ENCODE results near the gene TGM4. TPM values are rescaled to one million over a fixed set of nuclear protein-coding genes. Genes with fewer than 3 reads are reported as not detected.
"Not testable (repeated sequence)": the region's sequence is repeated elsewhere in the genome, so short reads cannot be mapped to it uniquely, and the experiment has no call there.

Gene TGM4
- total RNA-seq, 1 donor from 2014 or later: not detected

DNA sequence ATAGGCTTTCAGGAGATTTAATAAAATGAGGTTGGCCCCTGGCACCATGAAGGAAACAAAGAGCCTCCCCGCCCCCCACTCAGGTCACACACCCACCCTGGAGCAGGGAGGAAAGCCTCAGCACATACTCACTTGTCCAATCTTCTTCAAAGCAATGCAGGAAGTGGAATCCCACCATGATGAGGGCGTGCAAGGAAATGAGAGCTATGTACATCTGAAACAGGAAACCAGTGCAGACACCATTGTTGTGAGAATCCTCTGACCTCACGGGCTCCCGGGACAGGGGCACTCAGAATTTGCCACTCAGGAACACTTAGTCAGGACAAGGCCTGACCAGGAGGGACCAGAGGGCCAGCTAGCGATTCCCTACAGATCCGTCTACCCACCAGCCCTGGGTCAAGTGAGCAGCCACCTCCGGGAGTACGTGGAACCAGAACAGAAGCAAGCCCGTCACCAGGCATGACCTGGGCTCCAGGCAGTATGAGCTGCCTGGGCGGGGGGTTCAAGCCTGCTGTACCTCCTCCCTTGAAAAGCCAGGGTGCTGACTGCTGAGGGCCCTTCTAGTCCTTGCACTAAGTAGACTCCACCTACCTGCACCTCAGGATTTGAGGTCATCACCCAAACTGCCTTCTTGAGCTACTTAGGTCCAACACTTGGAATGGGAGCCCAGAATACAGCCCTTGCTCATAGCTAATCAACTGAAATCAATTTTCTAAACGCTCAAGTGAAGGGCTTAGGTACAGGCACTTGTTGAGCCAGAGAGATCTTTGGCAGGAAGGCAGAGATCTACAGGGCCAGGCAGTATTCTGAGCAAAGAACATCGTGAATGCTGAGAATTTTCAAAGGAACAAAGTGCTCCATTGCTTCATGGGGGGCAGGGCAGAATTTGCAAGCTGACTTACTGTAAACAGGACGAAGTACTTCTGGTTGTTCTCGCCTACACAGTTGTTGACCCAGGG, 58.9 kb downstream of the TGM4 start:
- ATAC-seq (no peak), DNase-seq (ENCODE audit: low spot score) (no peak)
- intact Hi-C loops (cut with DNase I): no loop called here

DNA sequence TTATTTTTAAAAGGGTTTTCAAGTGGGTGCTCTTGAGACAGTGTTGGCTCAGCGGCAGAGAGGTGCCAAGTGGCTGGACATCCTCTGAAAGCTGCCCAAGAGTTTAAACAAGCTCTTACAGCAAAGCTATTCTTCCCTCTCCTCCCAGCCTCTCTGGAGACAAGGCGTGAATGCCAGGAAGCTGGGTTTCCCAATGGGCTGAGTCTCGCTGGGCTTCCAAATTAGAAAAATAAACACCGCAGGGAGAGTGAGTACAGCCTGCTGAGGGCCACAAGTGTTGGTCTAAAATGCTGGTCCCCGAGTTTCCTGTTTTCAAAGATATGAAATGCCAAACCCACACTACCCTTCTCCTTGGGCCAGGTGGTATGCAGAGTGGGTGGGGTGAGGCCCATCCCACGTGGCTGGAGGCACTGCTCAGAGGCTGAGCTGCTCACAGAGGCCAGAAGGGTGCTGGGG, 65.2 kb downstream of the TGM4 start:
- DNase-seq (ENCODE audit: low spot score) (no peak), ATAC-seq (no peak)
- intact Hi-C loops (cut with DNase I): no loop called here

DNA sequence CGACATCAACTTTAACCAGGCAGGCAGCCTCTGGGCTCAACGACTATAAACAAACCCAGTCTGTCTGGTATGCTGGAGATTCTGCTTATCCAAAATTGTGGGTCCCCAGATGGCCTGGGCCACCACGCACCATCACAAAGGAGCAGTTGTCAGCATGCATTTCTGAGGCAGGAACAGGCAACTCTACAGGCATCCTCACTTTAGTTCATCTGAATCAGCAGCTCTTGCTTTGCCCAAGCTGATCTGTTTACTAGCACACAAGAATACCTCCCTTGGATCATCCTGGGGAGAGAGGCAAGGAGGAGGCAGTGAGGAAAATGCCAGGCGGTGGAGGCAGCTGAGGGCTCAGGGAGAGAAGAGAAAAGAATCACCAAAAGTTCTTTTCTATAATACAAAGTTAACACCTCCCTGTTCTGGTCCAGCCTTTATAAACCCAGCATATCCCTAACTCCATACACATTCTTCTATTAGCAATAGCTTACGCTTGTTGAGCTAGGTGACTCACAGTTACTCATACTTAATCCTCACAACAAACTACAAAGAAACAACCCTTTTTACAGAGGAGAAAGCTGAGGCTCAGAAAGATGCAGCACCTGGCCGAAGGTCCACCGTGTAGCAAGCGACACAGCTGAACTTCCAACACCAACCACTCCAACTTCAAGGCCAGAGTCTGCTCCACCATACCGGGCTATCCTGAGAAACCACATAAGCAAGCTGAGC, 68.0 kb downstream of the TGM4 start:
- intact Hi-C loops (cut with DNase I): no loop called here
- no peak for ATAC-seq
- DNase-seq (ENCODE audit: low spot score): no peak

DNA sequence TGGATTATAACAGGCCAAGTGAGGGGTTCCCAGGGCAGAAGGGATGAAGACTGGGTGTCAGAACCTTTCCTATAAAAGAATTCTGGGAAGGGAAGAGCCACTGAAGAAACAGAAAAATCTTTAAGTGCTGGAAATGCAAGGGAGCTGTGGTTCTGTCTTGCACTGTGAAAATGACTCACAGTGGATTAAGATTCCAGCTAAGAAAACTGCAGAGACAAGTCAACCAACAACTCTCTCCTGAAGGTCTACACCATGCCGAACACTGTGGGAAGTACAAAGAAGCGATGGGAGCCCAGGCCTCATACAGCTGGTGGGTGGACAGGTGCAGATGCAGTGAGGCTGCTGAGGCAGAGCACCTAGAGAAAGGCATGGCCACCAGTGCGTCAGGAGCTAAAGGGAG, 73.8 kb downstream of the TGM4 start:
- ATAC-seq: no peak
- intact Hi-C loops (cut with DNase I): no loop called here
- no peak for DNase-seq (ENCODE audit: low spot score)

DNA sequence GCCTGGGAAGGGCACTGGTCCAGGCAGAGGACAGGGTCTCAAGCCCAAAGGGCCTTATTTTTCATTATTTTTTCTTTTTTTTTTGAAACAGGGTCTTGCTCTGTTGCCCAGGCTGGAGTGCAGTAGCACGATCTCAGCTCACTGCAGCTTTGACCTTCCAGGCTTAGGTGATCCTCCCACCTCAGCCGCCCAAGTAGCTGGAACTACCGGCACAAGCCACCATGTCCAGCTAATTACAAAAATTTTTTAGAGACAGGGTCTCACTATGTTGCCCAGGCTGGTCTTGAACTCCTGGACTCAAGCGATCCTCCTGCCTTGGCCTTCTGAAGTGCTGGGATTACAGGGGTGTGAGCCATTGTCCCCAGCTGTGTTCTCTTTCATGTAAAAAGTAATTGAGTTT, 75.4 kb downstream of the TGM4 start:
- DNase-seq (ENCODE audit: low spot score); ATAC-seq; intact Hi-C loops (cut with DNase I): not testable (repeated sequence)

DNA sequence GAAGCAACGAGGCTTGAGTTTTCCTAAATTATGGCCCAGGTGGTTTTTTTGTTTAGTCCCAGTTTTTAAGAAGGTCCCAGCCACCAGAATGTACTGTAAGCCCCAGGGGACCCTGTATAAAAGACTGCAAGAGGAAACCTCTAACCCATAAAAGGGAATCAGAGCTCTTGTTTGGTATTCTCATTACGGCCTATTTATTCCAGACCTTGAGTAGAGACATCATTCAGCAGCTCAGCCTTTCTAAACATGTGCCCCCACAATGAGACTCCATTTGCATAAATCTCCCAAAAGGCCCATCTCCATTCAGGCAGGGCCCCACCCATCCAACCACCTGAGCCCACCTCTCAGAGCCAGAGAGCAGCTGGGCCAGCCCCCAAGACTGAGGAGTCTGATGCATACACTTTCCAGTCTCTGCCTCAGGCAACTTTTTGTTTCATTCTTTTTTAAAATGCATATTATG, 75.9 kb downstream of the TGM4 start:
- no peak for DNase-seq (ENCODE audit: low spot score)
- ATAC-seq: no peak
- intact Hi-C loops (cut with DNase I): no loop called here

DNA sequence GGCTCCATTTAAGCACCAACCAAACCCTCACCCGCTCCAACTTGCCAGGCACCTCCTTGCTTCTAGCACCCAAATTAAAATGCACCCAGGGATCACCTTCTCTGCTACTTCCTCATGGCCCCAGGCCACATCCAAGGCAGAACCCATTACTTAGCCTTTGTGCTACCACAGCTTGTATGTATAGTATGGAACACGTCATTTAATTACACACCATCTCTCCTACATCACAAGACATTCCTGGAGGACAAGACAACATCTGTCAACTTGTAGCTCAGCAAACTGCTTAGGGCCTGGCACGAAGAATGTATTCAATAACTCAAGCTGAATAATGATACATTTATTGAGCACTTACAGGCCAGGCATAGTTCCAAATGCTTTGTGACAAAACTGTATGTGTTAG, 78.3 kb downstream of the TGM4 start:
- ATAC-seq: no peak
- intact Hi-C loops (cut with DNase I): no loop called here

DNA sequence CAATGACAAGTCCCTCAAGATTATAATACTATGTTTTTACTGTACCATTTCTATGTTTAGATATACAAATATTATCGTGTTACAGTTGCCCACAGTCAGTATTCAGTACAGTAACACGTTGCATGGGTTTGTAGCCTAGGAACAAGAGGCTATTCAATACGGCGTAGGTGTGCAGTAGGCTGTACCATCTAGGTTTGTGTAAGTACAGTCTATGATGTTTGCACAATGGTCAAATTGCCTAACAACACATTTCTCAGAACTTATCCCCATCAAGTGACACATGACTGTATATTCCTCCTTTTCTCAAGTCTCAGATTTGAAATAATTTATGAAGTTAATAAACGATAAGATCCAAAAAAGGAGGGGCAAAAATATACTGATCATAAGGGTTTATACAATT, 79.9 kb downstream of the TGM4 start:
- ATAC-seq: no peak
- intact Hi-C loops (cut with DNase I): no loop called here
- no peak for DNase-seq (ENCODE audit: low spot score)

More for the DNA sequence above, 78.3 kb downstream of the TGM4 start:
- no peak for DNase-seq (ENCODE audit: low spot score)

DNA sequence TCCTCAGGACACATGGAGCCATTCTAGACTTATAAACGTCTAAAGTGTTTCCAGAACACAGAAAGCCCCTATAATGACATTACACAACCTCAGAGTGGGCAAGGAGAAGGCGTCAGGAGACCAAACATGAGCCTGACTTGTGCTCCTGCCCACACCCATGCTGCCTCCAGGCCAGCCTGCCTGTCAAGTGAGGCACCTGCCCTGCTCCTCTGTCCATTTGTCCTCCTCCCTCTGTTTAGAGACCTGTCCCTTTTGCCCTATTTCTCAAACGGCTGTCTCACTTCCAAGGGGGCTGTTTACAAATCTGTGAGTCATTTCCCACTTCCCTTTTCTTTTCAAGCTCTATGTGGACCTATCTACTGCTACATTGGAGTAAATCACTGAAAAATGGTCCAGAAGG, 80.6 kb downstream of the TGM4 start:
- no peak for DNase-seq (ENCODE audit: low spot score)
- ATAC-seq: no peak
- intact Hi-C loops (cut with DNase I): no loop called here

DNA sequence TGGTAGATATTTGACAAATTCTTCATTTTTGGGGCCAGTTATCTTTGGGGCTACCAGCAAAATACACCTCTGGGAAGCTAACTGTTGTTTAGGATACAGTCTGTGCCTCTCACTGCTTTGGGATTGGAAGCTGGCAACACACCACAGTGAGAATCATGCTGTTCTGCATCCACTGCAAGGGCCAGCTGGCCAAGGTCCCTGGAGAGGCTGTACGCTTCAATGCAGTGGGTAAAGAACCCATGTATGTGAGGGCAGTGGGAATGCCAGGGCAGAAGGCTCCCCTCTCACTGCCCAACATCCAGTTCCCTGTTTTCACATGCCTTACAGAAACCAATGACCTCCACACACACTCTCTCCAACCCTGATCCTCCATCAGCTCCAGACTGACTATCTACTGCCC, 81.5 kb downstream of the TGM4 start:
- DNase-seq (ENCODE audit: low spot score) (no peak), ATAC-seq (no peak)

DNA sequence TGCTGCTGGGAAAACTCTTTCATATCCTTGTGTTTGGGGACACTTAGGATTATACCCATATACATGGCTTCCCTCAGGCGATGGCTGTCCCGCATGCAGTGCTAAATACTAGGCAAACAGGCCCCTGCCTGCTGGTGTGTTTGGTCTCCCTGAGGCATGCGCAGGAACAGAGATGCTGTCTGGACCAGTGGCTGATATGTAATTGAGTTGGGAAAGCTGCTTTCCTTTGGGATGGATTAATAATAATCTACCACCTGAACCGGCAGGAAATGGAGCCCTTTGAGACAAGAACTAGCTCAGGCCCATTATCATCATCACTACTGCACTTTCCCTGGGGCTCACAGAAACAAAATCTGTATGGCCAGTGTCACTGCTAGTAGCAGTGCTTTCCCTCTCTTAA, 83.6 kb downstream of the TGM4 start:
- intact Hi-C loops (cut with DNase I): no loop called here
- ATAC-seq (no peak), DNase-seq (ENCODE audit: low spot score) (no peak)

More for the DNA sequence above, 81.5 kb downstream of the TGM4 start:
- intact Hi-C loops (cut with DNase I): no loop called here

DNA sequence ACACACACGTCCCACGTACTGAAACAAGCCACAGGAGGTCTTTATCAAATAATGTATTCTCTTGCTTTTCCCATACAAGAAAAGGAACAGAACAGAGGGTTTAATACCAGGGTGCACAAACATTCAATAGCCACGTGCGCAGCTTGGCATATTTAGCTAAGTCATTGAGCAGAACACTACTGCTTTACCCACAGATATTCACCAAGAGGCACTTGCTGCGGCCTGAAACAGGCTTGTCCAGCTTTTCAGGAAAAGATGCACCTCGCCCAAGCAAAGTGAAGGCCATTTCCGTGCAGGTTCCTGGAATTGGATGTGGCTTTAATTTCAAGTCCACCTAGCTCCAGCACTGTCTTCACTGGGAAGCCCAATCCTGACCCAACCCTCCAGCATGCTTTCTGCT, 84.0 kb downstream of the TGM4 start:
- intact Hi-C loops (cut with DNase I): no loop called here
- no peak for DNase-seq (ENCODE audit: low spot score)

DNA sequence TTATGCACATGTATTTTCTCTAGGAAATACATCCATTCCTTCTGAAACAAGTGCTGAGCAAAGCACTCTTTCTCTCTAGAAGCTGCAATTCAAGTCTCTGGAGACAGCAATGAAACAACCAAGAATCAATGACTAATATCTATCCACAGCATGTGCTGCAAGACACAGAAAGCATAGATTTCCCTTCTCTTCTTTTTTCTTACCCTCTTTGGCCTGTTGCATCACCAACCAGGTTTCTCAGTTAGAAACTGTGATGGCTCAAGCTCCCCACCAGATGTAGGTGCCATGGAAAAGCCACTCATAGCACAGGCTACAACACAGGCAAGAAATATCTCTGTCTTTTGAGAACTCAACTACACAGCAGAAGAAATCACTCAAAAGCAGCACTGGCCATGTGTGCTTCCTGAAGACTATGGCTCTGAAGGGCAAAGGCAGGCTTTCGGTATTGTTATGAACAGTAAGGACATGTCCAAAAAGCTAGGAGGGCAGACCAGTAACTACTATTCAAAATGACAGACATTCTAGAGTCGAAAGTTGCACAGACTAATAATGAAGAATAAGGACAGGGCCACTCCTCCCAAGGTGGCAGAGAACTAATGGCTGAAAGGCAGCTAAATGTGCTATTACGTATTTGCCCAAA, 86.1 kb downstream of the TGM4 start:
- intact Hi-C loops (cut with DNase I): no loop called here
- ATAC-seq (no peak), DNase-seq (ENCODE audit: low spot score) (no peak)

More for the DNA sequence above, 84.0 kb downstream of the TGM4 start:
- ATAC-seq: no peak

DNA sequence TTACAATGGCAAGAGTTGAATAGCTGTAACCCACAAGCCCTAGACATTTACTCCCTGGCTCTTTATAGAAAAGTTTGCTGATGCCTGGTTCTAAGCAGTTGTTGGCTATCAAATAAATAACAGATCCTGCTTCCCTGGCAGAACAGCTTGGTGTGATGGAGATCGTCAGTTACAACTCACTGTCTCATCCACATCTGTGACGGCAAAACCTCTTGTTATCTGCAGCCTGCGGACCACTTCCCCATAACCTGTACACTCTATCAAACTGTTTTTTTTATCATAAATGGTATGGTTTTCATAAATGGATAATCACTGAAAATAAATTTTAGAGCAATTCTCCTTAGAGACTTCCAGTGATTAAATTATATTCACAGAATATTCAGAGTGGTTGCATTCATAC, 87.5 kb downstream of the TGM4 start:
- ATAC-seq: no peak
- intact Hi-C loops (cut with DNase I): no loop called here

DNA sequence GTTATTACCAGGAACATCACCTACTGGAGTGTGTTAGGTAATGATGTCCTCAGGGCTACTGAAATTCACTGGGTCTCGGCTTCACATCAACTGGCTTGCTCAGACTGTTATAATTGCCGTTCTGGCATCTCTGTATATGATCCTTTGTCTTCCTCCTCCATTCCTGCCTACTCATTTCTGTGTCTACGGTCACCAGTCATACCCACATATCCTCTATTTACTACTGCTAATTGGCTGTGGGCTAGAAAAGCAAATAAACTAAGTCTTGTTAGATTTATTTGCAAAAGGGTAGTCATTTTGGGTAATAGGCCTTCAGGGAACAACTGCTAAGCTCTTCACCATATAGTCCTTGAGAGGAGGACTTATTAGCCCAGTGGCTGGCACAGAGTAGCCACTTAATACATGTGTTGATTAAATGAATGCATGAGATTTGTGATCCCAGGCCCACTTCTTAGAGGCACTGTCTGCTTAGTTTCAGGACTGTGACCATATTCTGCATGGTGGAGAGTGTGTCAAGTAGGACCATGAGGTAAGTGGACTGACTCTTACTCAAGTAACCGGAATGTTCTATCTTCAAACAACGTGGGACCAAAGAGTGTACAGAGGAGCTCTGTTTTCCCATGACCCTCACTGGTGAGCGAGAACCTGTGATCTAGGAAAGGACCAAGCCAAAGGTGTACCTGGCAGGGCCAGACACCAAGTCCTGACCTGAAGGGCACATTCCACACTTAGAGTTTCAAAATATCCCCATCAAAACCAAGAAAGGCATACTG, 88.4 kb downstream of the TGM4 start:
- intact Hi-C loops (cut with DNase I): no loop called here
- no peak for ATAC-seq
- no peak for DNase-seq (ENCODE audit: low spot score)

More for the DNA sequence above, 87.5 kb downstream of the TGM4 start:
- no peak for DNase-seq (ENCODE audit: low spot score)

DNA sequence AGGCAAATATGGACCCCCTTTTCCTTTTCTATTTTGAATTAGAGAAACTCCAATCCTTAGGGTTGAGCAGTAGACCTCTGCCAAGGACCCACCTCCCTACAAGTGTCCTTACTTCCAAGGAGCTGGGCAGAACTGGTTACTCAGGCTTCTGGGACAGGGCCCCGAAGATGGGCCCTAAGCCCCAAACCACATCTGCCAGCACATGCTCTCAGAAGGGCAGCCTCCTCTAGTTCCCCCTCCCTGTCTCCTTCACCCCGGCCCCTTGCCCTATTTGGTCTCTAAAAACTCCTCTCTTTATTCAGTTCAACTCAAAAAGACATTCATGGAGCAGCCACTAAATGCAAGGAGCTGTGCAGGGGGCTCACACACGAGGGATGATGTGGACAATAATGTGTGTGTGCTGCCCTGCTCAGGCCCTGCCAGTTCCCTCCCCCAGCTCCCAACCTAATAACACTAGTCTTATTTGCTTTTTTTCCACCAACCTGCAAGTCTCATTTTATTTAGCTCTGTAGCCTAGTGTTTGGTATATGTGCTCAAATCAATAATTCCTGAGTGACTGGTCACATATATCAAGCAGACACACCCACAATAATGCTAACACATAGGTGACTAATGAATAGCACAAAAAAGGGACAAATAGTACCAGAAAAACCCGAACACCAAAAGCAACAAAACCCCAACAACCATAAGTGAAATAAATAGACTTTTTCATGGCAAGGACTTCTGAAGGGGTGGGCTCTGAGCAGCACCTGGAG, 89.3 kb downstream of the TGM4 start:
- DNase-seq (ENCODE audit: low spot score): no peak
- no peak for ATAC-seq
- intact Hi-C loops (cut with DNase I): no loop called here
